ENCODE data around the gene ISCA2. TPM values are rescaled to one million over a fixed set of nuclear protein-coding genes. Genes with fewer than 3 reads are reported as not detected.

ISCA2 gene
- total RNA-seq, 2 donors from 2014 or later = 40.5 to 58.1 TPM

DNA sequence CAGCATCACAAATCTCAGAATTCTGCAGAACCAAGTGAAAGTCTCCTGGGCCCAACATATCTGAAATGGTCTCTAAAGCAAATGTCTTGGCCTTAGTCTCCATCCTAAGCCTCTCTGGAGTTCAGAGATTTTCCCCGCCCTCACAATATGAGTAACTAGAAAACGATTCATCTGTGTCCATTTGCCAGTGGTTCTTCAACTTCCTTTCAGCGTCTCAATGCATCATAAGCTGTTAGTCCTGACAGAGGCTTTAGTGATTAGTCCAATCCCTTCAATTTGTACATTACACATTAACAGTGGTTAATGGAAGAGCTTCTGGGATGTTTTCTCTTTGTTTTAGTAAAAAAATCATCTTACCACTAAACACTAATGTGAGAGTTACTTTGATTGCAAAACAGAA is 17.9 kb upstream of the ISCA2 start:
- Mint-ChIP-seq H3K36me3 (ENCODE audit: low read depth) (peaks cover 71% of the 10 kb centered on the region), H3K4me1 (peaks cover 37% of the 10 kb centered on the region), H3K4me3 (no peak overlapping the region), H3K27ac (no peak overlapping the region), H3K27me3 (ENCODE audit: insufficient read depth) (no peaks in the 10 kb centered on the region), H3K9me3 (no peaks in the 10 kb centered on the region)
- peaks cover 5% of the 10 kb centered on the region for H3K4me1 ChIP-seq (ENCODE audit: control insufficient read depth, insufficient read depth, low read length)
- no peaks in the 10 kb centered on the region for H3K9me3 ChIP-seq (ENCODE audit: control insufficient read depth, low read length)
- WGBS, 2 experiments (ENCODE audit: insufficient coverage in 1 of 2, insufficient read length in 1 of 2) = 94 to 100% methylated on average over 2 to 3 of the region's 3 CpGs
- no peak overlapping the region for H3K27ac ChIP-seq (ENCODE audit: low read depth, low read length)
- H3K27me3 ChIP-seq (ENCODE audit: control insufficient read depth, insufficient read depth, low read length, poor library complexity, severe bottlenecking) = no peaks in the 10 kb centered on the region
- TF ChIP-seq, protein P1, sequence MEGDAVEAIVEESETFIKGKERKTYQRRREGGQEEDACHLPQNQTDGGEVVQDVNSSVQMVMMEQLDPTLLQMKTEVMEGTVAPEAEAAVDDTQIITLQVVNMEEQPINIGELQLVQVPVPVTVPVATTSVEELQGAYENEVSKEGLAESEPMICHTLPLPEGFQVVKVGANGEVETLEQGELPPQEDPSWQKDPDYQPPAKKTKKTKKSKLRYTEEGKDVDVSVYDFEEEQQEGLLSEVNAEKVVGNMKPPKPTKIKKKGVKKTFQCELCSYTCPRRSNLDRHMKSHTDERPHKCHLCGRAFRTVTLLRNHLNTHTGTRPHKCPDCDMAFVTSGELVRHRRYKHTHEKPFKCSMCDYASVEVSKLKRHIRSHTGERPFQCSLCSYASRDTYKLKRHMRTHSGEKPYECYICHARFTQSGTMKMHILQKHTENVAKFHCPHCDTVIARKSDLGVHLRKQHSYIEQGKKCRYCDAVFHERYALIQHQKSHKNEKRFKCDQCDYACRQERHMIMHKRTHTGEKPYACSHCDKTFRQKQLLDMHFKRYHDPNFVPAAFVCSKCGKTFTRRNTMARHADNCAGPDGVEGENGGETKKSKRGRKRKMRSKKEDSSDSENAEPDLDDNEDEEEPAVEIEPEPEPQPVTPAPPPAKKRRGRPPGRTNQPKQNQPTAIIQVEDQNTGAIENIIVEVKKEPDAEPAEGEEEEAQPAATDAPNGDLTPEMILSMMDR (conservative IDR thresholded peaks at IDR 0.05) = no peak
- H3K36me3 ChIP-seq (ENCODE audit: control insufficient read depth, insufficient read depth, low read length) = peaks cover 87% of the 10 kb centered on the region
- H3K9ac ChIP-seq (ENCODE audit: extremely low read depth, low read length, poor library complexity, severe bottlenecking) = no peak overlapping the region
- no peak for DNase-seq
- no peak overlapping the region for H3K4me3 ChIP-seq (ENCODE audit: low read length)

DNA sequence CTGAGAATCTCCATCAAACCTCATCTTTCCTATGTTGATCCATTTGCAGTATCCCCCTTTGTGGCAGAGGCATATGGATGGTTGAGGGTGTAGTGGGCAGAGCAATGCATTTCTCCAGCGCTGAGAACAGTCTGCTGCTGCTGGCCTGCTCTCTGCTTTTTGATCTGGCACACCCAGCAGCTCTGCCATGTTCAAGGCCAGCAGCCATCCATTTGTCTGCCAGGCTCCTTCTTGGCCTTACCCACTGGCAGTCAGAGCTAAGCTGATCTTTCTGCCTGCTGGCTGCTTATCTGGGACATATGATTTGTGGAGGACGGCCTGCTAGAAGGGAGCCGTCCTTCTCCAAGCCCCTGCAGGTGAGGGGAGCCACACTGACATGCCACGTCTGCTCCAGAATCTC is 17.5 kb upstream of the ISCA2 start:
- Mint-ChIP-seq H3K4me3 (no peak overlapping the region), H3K4me1 (peaks cover 32% of the 10 kb centered on the region), H3K27me3 (ENCODE audit: insufficient read depth) (no peaks in the 10 kb centered on the region), H3K9me3 (no peaks in the 10 kb centered on the region), H3K36me3 (ENCODE audit: low read depth) (peaks cover 75% of the 10 kb centered on the region), H3K27ac (no peak overlapping the region)
- H3K27me3 ChIP-seq (ENCODE audit: control insufficient read depth, insufficient read depth, low read length, poor library complexity, severe bottlenecking) = no peaks in the 10 kb centered on the region
- H3K4me1 ChIP-seq (ENCODE audit: control insufficient read depth, insufficient read depth, low read length) = peaks cover 5% of the 10 kb centered on the region
- H3K9ac ChIP-seq (ENCODE audit: extremely low read depth, low read length, poor library complexity, severe bottlenecking) = no peak overlapping the region
- WGBS, 2 experiments (ENCODE audit: insufficient coverage in 1 of 2, insufficient read length in 1 of 2) = 94% methylated on average over 4 of the region's 4 CpGs
- peaks cover 91% of the 10 kb centered on the region for H3K36me3 ChIP-seq (ENCODE audit: control insufficient read depth, insufficient read depth, low read length)
- no peaks in the 10 kb centered on the region for H3K9me3 ChIP-seq (ENCODE audit: control insufficient read depth, low read length)
- TF ChIP-seq, protein P1 (conservative IDR thresholded peaks at IDR 0.05) = no peak
- no peak overlapping the region for H3K27ac ChIP-seq (ENCODE audit: low read depth, low read length)
- no peak overlapping the region for H3K4me3 ChIP-seq (ENCODE audit: low read length)
- DNase-seq = no peak

DNA sequence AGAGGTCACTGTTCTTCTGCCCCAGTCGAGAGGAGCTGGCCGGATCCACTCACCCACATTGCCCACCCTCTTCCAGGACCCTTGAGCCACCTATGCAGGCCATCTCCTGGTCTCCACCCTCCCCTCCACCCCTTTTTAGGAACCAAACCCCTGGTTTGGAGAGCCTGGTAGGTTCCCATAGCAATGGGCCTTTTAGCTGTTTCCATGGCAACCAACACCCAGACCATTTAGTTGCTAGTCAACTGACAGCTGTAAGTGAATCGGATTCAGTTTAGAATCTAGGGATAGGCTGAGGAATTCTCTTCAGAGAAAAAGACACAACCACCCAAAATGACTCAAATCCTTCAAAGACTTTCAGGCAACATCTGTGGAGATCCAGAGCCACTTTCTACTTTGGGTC is 17.0 kb upstream of the ISCA2 start:
- H3K9me3 Mint-ChIP-seq = no peaks in the 10 kb centered on the region
- 92 to 95% methylated on average over 2 to 3 of the region's 3 CpGs for WGBS, 2 experiments (ENCODE audit: insufficient coverage in 1 of 2, insufficient read length in 1 of 2)
- TF ChIP-seq, protein P1 (conservative IDR thresholded peaks at IDR 0.05) = no peak
- Histone ChIP-seq H3K4me1 (ENCODE audit: control insufficient read depth, insufficient read depth, low read length) (peaks cover 9% of the 10 kb centered on the region), H3K36me3 (ENCODE audit: control insufficient read depth, insufficient read depth, low read length) (peaks cover 95% of the 10 kb centered on the region), H3K27me3 (ENCODE audit: control insufficient read depth, insufficient read depth, low read length, poor library complexity, severe bottlenecking) (no peaks in the 10 kb centered on the region), H3K9me3 (ENCODE audit: control insufficient read depth, low read length) (no peaks in the 10 kb centered on the region), H3K9ac (ENCODE audit: extremely low read depth, low read length, poor library complexity, severe bottlenecking) (no peak overlapping the region), H3K27ac (ENCODE audit: low read depth, low read length) (no peak overlapping the region), H3K4me3 (ENCODE audit: low read length) (no peak overlapping the region)
- no peak for DNase-seq
- H3K4me3 Mint-ChIP-seq = no peak overlapping the region
- H3K4me1 Mint-ChIP-seq = peaks cover 27% of the 10 kb centered on the region
- peaks cover 80% of the 10 kb centered on the region for H3K36me3 Mint-ChIP-seq (ENCODE audit: low read depth)
- no peak overlapping the region for H3K27ac Mint-ChIP-seq
- H3K27me3 Mint-ChIP-seq (ENCODE audit: insufficient read depth) = no peaks in the 10 kb centered on the region

Data from endodermal cell (in vitro differentiated cells).